PFSK-1 (cell line): ENCODE results near the gene GRID2IP.

Source experiments
- POLR2AphosphoS5 ChIP-seq: IDR thresholded peaks from 2 replicates; pipeline ENCODE4 v1.6.1; 2012; ENCODE audit warnings: low read depth, mild to moderate bottlenecking, control low read depth, low read length, moderate library complexity
- TAF1 ChIP-seq: IDR thresholded peaks from 2 replicates; pipeline ENCODE4 v1.6.1; 2012; ENCODE audit warnings: low read length, control low read depth, borderline replicate concordance; ENCODE audit not compliant: insufficient read depth

DNA sequence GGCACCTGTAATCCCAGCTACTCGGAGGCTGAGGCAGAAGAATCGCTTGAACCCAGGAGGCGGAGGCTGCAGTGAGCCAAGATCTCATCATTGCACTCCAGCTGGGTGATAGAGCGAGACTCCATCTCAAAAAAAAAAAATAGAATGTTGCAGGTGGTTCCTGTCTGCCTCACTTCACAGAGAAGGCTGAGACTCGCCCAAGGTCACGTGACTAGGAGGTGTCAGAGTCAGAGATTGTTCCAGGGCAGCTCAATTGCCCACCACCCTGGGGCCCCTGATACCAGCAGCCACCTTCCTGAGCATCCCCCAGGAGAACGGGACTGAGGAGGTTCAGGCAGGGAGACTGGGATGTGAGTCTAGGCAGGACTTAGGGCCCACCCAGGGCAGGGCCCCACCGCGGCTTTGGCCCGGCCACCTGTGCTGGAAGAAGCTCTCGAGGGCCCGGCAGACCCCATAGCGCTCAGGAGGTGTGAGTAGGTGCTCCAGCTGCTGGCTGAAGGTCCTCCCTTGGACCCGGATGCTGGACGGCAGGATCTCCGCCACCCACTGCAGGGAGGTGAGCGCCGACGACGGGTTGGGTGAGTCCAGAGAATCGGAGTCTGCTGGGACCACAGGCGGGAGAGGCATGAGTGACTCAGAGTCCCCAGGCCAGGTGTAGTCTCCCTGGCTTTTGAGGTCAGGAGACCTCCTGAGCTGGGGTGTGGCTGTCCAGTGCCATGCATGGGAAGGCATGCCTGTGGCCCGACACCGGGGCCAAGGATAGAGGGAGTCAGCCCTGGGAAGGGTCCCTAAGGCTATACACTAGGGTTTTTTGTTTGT is 30.9 kb downstream of the GRID2IP start:
- no peak for TF ChIP-seq TAF1
- TF ChIP-seq POLR2AphosphoS5: no peak
